GM20431 (cell line): ENCODE measurements around the gene EEF1A2.

Experiments
- in situ Hi-C: fragments of 300-500 bp; cut with MseI, MboI; formaldehyde crosslinking; loops from one replicate; pipeline ENCODE4 v1.15.0; 2020; ENCODE audit warnings: low sequenced_read_pairs; ENCODE audit not compliant: unreplicated experiment

EEF1A2 gene

DNA sequence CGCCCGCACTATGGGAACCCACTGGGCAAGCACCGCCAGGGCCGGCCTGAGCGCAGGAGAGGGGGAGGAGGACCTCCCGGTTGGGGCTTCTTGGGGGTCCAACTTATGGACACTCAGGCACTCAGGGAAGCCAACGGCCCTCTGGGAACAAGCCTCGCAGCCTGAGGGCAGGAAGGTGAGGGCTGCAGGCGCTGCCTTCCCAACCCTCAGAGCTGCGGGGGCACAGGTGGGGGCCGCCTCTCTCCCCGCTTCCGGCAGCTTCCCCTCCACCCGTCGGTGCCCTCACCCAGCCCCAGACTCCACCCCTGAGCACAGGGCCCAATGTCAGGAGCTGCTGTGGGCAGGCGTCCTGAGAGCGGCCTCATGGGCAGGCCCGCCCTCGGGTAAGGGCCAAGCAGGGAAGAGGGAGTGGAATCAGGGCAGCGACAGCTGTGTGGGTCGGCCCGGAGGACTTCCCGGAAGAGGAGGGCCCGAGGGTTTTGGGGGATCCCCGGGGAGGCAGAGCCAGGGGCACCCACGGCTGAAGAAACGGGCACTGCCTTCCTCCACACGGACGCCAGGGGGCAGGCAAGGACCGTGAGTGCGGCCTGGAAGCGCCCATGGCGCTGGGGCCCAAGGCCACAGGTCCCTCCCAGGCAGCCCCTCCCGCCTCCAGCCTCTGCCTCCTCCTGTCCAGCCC is 38.8 kb upstream of the EEF1A2 start:
- in situ Hi-C loops: no loop called here

- in situ Hi-C loops: no loop called here
Observed at GRCh38 chr20:63536997-63537524, 38.2 kb upstream of the EEF1A2 start, which contains the start of gene PTK6. Gene PTK6 (minus strand): TSS chr20:63537376. CDS start chr20:63537314, 62 bp downstream.

DNA sequence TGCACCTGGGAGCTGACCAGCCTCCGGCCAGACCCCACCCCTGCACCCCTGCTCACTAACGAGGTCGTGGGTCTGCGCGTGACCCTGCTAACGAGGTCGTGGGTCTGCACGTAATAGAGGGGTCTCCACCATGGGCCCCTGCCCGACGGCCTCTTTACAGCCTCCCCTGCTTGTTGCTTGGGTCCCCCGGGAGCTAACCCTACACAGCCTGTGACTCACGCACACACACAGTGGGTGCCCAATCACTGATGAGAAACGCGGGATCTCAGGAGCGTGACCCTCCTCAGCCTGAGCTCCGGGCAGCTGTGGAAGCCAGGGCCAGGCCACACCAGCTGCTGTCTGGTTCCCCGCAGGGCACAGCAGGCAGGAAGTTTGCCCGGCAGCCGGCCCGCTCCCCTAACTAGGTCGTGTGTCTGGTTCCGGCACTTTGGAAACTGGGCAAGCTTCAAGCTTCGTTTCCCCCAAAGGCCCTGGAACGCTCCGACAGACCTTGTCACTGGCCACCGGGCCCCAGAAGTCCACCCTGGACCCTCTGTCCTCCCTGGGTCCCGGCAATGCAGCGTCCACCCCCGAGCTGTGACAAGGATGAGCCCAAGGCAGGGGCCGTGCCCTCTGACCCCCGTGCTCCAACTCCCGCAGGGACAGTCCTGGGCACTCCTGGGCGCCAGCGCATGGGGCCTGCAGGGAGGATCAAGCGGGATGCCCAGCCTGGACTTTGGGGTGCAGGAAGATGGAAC is 37.5 kb upstream of the EEF1A2 start:
- in situ Hi-C loops: no loop called here

GRCh38 chr20:63534831-63535651 is 36.2 kb upstream of the EEF1A2 start:
- in situ Hi-C loops: no loop called here

DNA sequence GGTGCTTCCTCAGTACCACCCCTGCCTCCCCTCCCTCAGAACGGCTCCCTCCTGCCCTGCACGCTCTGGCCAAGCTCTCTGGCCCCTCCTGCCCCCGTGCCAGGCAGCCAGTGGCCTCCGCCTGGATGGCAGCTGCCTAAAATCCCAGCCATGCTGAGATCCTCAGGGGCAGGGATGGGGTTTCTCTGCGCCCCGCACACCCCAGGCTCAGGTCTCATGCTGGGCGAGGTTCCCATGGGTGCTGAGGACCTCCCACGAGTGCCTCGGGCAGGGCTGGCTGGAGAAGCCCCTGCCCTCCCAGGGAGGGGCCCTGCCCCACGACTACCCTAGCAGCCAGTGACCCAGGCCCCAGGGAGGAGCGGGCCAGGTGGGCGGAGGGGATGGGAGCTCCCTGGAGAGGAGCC is 35.5 kb upstream of the EEF1A2 start:
- in situ Hi-C loops: no loop called here

DNA sequence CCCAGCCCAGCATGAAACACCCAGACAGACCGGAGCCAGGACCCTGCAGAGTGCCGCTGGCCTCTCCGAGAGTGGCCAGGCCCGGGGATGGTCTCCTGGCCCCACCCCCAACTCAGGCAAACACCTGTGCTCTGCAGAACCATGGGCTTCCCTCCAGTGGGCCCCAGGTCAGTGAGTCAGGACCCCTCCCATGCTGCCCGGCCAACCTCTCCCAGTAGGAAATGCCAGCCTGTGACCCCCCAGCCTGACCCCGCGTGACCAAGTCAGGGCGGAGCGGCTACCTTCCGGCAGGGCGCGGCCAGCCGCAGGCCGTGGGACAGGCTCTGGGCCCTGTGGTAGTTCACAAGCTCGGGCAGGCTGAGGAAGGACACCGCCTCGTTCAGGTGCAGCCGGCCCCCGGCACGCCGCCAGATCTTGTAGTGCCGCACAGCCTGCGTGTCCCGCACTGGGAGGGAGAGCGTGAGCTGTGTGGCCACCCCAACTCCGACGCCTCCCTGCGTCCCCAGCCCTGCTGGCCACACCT is 35.0 kb upstream of the EEF1A2 start:
- in situ Hi-C loops: no loop called here

DNA sequence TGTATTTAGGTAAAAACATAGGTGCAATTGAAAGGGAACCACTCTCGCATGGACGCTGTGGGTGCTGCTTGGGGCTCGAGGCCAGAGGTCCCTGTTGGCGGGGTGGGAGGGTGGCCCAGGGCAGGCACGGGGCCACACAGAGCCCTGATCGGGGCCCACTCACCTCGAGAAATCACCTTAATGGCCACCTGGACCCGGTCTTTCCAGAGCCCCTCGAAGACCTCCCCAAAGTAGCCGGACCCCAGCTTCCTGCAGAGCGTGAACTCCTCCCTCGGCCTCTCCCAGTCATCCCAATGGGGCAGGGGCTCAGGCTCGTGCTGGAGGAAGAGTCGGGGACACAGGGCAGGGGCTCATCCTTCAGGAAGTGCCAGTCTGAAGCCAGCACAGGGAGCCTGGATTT is 34.5 kb upstream of the EEF1A2 start:
- in situ Hi-C loops: no loop called here

GRCh38 chr20:63532449-63532971 is 33.6 kb upstream of the EEF1A2 start:
- in situ Hi-C loops: no loop called here

- in situ Hi-C loops: no loop called here
Observed at GRCh38 chr20:63531686-63532448, 33.0 kb upstream of the EEF1A2 start.

- in situ Hi-C loops: no loop called here
Observed at GRCh38 chr20:63530788-63531160, 31.9 kb upstream of the EEF1A2 start.

- in situ Hi-C loops: no loop called here
Observed at GRCh38 chr20:63529861-63530787, 31.2 kb upstream of the EEF1A2 start.

DNA sequence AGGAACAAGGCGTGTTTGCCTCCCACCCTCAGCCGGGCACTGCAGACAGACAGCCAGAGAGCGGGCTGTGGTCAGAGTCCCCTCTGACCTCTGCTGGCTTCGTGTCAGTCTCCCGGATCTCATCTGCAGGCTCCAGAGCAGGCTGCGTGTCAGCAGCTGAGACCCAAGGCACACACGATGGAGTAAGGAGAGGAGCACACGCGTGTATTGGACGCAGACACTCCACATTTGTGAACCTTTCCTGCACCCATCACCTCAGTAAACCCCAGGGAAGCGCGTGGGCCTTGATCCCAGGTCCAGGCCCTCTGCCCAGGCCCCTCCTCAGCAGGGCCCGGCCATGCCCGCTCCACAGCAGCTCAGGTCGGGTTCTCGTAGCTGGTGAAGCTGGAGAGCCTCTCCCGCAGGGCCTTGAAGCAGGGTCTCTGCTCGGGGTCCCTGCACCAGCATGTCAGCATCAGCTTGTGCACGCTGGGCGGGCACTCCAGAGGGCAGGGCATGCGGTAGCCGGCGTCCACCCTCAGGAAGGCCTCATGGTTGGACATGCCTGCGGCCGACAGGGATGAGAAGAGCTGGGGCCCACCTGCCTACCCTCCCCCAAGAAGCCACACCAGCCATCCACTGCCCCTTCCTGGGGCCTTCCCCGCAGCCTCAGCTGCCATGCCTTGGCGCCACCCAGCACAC is 30.4 kb upstream of the EEF1A2 start:
- in situ Hi-C loops: no loop called here

- in situ Hi-C loops: no loop called here
Observed at GRCh38 chr20:63527184-63527583, 28.3 kb upstream of the EEF1A2 start.

- in situ Hi-C loops: no loop called here
Observed at GRCh38 chr20:63525971-63526370, 27.1 kb upstream of the EEF1A2 start.

DNA sequence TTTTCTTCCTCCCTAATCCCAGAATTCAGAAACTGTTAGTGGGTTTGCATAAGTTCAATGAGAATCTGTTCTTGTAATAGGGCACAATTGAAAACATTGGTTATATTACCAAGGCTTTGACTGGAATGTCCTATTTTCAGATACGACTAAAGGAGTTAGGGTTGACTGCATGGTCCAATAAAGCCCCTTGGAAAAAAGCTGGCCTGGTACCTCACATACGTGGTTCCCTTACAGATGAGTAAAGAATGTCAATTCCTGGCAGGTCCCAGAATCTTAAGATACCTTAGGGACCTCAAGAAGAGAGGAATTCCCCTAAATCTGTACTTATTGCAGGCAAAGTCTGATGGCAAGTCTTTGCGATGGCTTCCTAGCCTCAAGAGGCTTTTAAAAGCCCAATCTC is 26.3 kb upstream of the EEF1A2 start:
- in situ Hi-C loops: no loop called here

DNA sequence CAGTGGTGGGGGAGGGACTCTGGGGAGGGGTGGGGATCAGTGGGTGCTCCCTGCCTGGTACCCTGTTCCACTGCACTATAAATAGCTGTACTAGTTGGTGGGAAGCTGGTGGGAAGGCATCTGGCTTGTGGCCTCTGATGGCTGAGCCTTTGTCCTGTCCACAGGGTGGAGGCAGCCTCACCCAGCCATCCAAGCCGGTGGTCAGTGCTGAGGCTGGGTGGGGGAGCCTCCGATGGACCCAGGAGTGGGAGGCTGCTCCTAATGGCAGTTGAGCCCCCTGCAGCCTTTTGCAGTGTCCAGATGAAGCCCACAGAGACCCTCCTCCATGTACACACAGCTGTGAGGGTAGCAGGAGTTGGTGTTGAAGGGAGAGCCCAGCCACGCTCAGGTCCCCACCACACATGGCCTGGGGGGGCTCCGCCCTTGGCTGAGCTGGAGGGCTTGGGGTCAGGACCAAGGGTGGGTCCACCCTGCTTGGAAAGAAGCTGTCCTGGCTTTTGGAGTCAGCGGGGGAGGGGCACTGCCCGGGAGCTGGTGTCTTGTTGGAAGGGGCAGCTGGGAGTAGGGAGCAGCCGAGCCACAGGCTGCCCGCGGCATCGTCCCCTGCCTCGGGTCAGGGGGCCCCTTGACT is 24.2 kb upstream of the EEF1A2 start:
- in situ Hi-C loops: no loop called here

- in situ Hi-C loops: no loop called here
Observed at GRCh38 chr20:63522091-63522868, 23.4 kb upstream of the EEF1A2 start.
